B cell (primary cell): ENCODE data around the gene IMMP2L.

ENCODE experiments used
- EZH2 ChIP-seq: IDR thresholded peaks from 2 replicates; pipeline ENCODE4 v1.6.1; 2012; ENCODE audit warnings: borderline replicate concordance, low read depth, mild to moderate bottlenecking, moderate library complexity, low read length; ENCODE audit not compliant: insufficient read depth, poor library complexity, severe bottlenecking
- TF ChIP-seq, protein P1 (sequence below): fragments of 200-600 bp; IDR thresholded peaks from one replicate; pipeline ENCODE4 v1.8.0; 2022; ENCODE audit warnings: antibody characterized with exemption, mild to moderate bottlenecking

DNA sequence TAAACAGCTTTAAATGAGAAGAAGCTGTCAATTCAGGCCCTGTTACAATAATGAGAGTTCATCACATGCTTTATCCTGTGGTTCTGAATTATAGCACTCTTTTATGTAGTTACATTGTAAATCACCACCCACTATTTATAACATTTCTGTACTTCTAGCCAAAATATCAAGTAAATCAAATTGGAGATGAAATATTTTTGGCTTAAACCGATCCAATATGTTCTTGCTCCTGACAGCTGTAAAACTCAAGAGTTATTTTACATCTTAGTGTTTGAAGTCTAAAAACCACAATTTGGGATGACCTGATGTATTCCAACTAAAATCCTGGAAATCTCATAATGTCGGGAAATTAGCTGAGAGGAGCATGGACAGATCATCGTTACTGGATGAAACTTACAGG lies 842.6 kb downstream of the IMMP2L start:
- TF ChIP-seq, protein P1, sequence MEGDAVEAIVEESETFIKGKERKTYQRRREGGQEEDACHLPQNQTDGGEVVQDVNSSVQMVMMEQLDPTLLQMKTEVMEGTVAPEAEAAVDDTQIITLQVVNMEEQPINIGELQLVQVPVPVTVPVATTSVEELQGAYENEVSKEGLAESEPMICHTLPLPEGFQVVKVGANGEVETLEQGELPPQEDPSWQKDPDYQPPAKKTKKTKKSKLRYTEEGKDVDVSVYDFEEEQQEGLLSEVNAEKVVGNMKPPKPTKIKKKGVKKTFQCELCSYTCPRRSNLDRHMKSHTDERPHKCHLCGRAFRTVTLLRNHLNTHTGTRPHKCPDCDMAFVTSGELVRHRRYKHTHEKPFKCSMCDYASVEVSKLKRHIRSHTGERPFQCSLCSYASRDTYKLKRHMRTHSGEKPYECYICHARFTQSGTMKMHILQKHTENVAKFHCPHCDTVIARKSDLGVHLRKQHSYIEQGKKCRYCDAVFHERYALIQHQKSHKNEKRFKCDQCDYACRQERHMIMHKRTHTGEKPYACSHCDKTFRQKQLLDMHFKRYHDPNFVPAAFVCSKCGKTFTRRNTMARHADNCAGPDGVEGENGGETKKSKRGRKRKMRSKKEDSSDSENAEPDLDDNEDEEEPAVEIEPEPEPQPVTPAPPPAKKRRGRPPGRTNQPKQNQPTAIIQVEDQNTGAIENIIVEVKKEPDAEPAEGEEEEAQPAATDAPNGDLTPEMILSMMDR: no peak
- no peak for TF ChIP-seq EZH2
